Kidney glomerular epithelial cell (primary cell): ENCODE results near the gene ABI3BP.

Experiments
- DNase-seq: peaks from one replicate; lab custom pipeline; 2025; lab: John Stamatoyannopoulos, UW

Gene ABI3BP

DNA sequence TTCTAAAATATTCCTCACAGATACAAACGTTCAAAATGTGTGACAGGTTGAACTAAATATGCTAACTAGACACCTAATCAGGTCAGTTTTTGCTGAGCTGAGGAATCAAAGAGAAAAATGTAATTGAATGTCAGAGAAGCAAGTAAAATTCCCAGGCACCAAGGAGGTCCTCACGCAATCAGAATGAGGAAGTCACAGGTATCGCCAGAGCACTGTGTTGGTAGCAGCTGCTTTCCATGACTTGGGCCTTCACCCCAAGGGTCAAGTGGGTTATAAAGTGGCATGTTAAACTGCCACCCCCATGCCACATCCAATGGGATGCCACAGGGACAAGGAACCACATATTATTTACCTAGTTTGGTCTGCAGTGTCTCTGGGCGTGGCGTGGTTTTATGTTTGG lies 158.9 kb downstream of the ABI3BP start:
- no peak for DNase-seq

DNA sequence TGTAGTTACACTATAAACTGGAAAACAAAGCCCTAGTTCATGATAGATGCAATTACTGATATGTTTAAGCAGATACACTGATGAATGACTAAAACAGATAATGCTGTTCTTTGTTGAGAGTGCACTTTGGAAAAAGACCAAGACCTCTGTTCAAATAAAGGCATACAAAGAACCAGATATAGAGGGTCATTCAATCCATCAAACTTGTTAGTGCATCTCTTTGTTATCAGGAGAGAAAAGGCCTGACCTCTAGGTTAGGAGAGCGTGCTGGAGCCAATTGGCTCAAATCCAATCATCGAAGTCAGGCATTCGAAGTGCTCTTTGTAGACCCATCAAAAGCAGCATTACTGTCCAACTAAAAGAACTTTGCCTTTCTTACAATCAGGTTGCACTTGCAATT lies 159.7 kb downstream of the ABI3BP start:
- no peak for DNase-seq

DNA sequence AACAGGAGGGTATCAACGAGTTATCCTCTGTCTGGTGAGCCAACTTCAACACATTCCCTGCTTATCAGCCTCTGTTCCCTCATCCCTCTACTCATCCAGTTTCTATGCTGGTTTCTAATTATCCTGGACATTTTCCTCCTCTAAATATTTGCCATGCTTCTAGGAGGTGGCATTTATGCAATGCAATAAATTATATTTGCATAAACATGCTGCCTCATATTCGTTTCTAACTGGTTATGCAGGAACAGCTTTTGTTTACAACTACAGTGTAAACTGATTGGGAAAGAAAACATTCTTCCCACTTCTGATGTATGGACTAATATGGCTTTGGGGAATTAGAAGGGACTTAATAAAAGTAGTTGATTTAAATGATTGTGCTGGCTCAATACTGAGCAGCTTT lies 161.6 kb downstream of the ABI3BP start:
- DNase-seq = no peak

DNA sequence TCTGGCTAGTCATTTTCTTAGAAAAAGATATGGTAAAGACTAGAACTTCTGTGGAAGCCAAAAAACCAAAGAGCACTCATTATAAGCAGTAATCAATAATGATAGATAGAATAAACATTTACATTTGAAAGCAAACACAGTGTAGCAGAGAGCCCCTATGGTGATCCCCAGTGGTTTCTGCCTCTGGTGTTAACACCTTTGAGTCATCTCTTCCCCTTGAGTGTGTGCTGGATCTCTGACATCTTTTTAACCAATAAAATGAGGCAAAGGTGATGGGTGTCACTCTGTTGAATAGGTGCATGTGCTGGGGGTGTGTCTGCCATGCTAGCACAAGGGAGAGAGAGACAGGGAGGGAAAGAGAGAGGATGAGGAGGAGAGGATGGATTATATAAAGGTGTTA lies 162.3 kb downstream of the ABI3BP start:
- DNase-seq = no peak

DNA sequence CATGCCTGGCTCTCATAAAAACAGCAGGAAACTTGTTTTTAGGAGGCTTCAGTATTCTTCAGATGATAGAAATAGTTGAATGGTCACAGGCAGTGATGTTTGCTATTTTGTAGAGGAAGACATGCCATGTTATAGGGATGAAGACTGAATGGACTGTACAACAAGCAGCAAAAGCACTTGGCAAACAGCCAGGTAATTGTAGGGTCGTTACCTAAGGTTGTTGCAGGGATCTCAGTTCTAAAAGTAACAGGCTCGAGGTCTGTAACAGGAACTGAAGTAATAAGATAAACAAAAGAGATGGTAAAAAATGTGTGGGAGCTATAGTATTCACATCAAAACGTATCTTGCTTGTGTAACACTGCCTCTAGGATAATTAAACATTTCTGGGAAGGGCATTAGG lies 167.6 kb downstream of the ABI3BP start:
- DNase-seq = no peak

DNA sequence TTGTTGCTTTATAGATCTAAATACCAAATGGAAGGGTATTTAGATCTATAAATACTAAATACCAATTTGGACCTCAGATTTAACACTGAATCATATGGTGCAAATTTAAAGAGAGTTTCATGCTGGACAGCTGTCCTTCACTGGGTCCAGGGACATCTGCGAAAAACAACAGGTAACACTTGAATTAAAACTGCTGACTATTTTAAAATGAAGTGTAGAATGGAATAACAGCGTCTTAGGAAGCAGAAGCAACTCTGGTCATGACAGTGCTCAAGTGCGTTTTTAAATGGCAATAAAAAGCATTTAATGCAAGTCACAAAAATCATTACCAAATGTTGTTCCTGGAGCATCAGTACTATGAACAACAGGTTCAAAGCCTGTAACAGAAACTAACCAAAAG lies 177.6 kb downstream of the ABI3BP start:
- DNase-seq = no peak

DNA sequence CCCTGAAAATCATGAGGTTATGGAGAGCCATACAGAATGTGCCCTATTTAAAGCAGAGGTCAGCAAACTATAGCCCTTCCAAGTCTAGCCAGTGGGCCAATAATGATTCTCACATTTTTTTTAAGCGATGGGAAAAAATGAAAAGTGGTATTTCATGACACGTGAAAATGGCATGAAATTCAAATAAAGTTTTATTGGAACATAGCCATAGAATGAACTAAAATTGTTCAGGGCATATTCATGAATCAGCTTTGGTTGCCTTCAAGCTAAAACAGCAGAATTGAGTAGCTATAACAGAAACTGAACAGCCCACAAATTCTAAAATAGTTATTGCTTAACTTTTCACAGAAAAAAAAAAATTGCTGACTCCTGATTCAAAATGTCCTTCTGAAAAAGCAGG lies 179.4 kb downstream of the ABI3BP start:
- no peak for DNase-seq

DNA sequence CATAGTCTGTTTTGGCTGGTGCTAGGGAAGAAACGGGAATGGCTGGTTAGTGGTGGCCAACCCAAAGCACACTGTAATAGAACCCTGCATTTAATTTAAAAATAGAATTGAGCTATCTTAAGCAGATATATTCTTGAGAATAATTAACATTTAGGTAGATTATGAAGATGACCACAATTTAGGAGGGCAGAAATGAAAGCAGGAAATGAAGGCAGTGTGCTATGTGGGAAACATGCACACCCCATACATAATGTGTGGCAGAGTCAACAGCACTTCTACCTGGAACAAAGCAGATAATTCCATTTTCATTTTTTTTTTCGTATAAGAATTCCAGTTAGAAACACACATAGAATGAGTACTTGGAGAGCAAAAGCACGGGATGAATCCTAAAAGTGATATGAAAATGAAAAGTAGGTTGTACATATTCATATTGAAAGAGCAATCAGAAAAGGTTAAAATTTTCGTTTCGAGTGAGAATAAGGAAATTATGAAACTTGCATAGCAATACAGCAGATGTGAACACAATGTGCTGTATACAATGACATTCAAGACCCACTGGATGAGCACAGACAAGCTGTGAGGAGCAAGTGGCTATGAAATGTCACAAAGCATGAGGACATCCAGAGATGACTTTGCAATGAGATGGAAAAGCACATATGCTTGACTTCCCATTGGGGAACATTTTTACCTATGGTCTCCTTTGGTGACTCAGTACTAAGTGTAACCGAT lies 181.3 kb downstream of the ABI3BP start:
- no peak for DNase-seq

DNA sequence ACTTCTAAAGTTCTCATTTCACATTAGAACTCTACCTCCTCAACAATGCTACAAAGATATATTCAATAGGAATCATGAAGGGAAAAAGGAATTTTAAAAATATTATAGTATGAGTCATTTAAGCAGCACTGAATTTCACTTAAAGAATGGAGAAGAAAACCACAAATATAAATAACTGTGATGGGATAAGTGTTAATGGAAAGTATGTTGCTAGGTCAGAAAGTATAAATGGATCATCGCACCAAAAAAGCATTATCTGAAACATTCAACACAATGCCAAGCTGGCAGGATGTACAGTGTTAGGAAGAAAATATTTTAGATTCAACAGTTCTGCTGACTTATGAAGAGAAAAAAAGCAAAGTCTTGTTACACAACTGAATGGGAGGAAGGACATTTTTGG lies 182.6 kb downstream of the ABI3BP start:
- DNase-seq = peak; percentile 37

DNA sequence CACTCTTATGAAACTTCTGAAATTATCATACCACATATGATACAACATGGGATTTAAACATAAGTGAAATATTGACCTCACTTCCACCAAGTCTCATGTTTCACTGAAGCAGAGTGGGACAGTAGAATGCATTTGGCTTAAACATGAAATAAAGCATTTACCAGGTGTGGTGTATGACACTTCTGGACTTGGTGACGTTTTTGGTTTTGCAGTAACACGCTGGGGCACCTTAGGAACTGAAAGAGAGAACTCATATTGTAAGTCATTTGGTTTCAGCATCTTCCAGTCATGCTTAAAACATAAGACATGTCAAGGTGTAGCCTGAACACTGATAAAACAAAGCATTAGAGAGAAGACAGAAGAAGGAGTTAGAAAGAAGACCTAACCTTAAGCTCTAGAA lies 188.6 kb downstream of the ABI3BP start:
- DNase-seq = no peak

DNA sequence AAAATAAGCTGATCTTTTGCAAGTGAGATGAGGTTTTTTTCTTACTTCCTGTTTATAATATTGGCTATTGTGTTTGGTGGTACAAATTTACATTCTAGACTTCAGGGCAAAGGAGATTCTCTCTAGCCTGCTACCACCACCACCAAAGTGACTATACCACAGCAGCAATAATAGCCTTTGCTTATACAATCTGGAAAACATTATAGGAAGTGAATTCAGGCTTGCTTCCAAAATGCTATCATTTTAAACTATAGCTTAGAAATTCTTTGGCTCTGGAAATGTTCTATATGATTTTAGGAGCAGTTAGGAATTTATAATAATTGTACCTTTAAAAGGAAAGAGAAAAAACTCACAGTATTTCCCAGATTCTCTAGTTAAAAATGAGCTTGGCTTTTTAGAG lies 189.5 kb downstream of the ABI3BP start:
- DNase-seq = no peak

DNA sequence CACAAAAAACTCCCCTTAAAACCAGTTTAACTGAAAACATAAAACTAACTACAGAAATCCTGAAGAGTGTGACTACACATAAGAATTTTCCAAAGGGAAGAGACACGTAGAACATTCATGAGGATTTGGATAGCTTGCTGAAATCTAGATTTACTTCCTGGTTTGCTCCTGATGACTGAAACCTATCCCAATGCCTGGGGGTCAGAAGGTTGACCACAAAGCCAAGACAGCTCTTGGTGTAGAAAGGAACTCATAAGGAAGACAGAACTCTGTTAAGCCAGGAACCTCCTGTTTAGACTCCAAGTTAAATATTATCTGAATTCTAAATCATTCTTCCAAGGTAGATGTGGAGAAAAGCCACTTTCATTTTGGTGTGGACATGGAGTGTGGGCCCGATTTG lies 191.1 kb downstream of the ABI3BP start:
- peak; percentile 38 for DNase-seq

DNA sequence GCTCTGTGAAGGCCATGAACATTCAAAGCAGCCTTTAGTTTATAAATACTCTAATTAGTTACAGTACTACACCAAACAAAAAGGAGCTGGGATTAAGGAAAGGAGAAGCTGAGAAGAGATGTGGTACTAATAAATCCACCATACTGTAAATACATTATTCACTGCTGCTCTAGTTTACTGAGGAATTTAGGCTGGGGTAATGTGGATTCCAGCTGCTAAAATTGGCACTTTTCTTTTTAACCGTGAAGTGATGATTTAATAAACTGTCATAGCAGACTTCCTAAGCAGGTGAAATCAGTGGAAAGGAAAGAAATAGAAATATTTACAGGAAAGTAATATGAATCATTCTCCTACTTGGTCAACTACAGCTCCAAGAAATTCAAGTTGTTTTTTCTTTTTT lies 195.2 kb downstream of the ABI3BP start:
- DNase-seq = no peak

DNA sequence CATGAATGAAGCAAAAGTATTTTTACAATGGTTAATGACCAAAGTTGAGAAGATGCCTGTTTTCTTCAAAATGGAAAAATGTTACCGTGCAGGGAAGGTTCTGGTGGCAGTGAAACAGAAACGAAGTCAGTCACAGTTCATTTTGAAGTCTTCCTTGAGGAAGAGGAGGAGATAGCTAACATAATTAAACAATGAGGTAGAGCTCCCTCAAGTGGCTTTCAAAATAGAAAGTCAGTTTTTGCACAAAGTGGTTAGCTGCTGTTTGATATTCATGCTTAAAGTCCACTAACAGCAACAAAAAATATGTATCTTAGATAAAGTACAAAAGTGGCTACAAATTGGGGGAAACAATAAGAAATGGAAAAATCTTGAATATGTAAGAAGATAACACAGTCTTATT lies 196.7 kb downstream of the ABI3BP start:
- peak; percentile 18 for DNase-seq

DNA sequence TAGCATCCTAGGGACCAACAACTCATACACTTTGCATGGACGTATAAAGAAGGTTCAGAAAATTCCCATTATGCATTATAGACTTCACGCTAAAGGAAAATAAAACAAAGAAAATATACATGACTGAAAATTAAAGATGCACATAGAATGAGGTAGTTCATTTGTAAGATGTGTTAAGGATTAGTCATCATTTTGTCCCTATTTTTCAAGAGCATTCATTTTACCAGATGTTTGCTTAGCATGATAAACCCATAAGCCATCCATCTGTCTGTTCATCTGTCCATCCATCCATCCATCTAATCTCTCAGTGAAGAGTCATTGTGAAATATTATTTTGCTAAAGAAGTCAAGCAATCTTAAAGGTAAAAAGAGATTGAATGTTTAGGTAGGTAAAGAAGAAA lies 203.6 kb downstream of the ABI3BP start:
- DNase-seq = no peak

DNA sequence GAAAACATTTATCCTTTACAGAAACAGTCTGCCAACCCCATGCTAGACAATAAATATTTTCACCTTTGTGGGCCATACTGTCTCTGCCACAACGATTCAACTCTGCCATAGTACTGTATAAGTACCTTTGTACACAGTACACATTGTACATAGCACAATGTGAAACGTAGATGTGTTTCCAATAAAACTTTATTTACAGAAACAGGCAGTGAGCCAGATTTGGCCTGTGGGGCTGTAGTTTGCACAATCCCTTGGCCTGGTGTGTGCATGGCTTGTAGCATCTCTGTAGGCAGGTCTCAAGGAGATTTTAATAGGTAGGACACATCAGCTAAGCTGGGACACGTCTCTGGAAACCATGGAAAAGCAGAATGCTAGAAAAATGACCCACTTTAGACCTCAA lies 209.6 kb downstream of the ABI3BP start:
- no peak for DNase-seq

DNA sequence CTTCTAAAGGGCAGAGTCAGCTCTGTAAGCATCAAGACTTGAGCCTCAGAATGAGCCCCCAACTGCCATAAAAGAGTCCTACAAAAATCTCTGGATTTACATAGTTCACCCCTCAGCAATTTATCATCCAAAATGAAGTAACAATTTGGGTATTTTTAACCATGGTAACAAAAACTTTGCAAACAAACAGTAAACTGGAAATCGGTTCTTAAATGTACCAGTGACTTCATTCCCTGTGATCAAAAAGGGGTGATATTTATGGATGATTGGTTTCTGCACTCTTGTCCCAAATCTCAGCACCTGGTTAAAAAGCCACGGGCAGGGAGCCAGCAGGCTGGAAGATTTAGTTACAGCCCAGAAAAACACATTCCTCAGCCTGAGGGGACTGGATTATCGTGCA lies 210.3 kb downstream of the ABI3BP start:
- DNase-seq = no peak

DNA sequence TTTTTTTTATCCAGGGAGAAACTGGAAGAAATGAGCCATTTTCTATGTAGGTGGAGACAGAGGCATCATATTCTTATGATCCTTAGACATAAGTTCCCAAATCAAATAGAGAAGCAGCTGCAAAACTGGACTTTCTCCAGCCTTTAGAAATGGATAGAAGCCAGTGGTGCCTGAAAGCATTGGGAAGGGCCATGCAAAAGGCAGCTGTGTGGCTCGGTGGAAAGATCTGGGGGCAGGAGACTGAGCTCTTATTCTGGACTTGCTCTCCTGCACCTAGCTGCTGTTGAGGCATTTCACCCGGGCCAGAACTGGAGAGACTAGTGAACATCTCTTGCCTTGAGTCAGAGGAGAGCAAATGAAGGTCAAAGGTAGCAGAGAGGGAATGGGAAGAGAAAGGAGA lies 210.9 kb downstream of the ABI3BP start:
- no peak for DNase-seq

DNA sequence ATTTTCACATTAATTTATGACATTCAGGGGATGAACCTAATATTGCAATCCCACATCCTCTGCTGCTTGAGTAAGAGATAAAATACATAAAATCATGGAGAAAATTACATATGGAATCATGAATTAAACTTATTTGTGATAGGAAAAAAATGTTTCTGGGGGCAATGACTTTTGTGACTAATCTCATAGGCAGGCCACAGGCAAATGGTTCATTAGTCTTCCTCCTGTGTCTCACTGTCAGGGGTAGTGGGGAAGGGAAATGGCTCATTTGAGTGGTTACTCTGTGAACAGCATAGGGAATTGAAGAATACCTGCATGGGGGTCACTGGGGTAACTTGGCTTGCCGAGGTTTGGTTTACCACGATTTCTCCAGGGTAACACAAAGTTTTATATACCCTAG lies 211.9 kb downstream of the ABI3BP start:
- peak; percentile 20 for DNase-seq

DNA sequence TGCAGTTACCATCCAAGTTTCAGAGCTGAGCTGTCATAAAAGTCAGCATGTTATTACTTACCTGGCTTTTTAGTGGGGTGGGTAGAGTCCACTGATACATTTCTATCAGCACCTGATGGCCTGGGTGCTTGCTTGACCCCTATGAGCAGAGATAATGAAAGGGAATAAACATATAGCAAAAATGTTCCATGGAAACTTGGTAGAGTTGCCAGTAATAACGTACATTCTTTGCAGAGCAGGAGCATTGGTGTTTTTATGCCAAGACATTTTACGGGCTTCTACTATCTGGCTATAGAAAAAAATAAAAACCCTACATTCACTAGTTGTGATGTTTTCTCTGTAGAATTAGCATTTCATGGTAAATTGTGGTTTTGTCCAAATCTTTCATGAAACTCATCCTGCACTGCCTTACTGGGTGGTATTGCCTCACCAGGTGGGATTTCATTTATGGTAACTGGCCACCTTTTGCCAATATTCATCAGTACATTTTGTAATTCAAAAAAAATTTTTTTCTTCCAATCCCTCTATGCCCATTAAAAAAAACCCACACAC lies 213.1 kb downstream of the ABI3BP start:
- no peak for DNase-seq

DNA sequence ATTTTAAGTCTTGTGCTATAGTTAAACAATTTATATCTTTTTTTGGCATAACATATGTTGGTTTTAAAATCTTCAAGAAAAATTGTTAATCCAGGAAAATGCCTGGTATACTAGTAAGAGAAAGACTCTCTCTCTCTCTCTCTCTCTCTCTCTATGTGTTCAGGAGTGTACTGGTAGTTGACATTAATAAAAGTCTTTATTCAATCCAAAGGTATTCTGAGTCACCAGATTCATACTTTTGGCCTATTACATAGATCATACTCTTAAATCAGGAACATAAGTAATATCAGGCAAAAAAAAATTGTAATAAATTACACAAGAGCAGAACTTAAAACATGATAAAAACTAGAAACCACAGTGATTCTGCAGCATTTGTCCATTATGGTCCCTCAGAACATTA lies 213.7 kb downstream of the ABI3BP start:
- no peak for DNase-seq

DNA sequence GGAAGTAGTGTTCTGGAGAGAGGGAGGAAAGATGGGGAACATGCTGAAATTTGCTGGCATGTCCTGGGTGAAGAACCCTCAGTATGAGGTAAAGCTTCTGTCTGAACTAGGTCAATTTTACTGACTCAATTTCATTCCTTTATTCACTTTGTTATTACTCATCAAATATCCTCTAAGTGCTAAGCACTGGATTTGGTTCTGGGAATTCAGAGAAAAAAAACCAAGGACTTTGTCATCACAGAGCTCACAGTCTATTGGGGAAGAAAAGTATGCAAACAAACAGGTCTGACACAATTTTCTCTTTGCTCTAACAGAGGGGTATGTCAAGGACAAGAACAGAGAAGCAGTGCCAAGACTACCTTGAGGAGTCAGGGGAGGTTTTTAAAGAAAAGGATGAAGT lies 215.9 kb downstream of the ABI3BP start:
- DNase-seq = peak; percentile 19

DNA sequence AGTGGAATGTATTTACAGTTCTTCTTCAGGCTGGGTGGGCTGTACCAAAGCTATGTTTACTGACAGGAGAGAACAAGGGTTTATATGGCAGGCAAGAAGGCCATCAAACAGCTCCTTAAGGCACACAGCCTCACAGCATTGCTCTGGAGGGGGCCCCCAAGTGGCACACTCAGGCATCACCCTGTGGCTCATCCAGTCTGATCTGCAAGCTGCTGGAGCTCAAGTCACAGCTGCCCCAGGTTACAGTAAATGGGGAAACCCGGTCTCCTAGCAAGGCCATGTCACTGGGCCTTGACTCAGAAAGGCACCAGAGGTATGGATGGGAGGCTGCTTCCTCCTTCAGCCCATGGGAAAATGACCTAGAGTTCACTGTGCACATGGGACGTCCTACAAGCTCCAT lies 216.5 kb downstream of the ABI3BP start:
- DNase-seq = no peak

DNA sequence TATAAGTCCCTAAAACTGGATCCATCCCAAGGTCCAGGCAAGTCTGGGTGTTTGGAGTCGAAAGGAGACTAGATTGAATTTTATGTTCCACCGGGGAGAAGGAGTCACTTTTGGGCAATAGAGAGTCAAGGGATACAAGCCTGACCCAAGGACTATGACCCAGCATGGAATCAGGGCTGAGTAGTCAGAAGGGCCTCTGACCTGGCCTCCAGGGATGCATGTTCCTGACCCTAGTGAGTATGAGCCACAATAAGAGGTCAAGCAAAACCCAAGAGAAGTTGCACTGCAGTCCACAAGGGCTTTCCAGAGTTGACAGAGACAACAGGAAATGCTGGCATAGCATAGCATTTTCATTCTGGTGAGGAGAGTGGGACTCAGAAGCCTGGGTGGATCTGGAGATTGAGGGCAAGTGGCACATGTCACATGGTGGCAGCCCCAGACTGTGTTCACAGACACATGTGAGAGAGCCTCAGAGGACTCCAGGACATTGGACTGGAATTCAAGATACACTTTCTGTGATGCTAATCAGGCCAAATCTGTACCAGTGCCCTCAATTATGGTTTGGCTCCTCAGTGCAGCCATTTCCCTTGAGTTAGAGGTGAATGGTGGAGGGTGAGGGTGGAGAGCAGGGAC lies 217.0 kb downstream of the ABI3BP start:
- DNase-seq = no peak
